Activated naive CD8-positive, alpha-beta T cell treated with anti-CD3 and anti-CD28 coated beads, Interleukin-2, amount 10 ng/mL, durations not matched to agents 7 days and 5 days (primary cell): ENCODE results near the gene XPO6. TPM values are rescaled to one million over a fixed set of nuclear protein-coding genes. Genes with fewer than 3 reads are reported as not detected.

Source experiments
- ATAC-seq: fragments of 150-1000 bp; cut with Tn5 transposase; one replicate; pipeline ENCODE4 v1.10.0; 2021; ENCODE audit warnings: low read depth, moderate library complexity
- POLR2A ChIA-PET: fragments of 350-600 bp; sonication (Branson Sonifier 250); formaldehyde crosslinking; loops from one replicate; lab custom pipeline; 2021; ENCODE audit warnings: antibody characterized with exemption; lab: Charles Lee
- DNase-seq: peaks from one replicate; pipeline ENCODE4 v3.0.0; 2021
- H3K27ac Mint-ChIP-seq: one replicate; pipeline ENCODE4 v1.8.0; 2022; ENCODE audit warnings: mild to moderate bottlenecking, mixed read lengths
- H3K27me3 Mint-ChIP-seq: one replicate; pipeline ENCODE4 v1.8.0; 2022; ENCODE audit warnings: mild to moderate bottlenecking, moderate library complexity, mixed read lengths
- H3K36me3 Mint-ChIP-seq: one replicate; pipeline ENCODE4 v1.8.0; 2021; ENCODE audit warnings: mild to moderate bottlenecking, mixed read lengths
- H3K4me1 Mint-ChIP-seq: one replicate; pipeline ENCODE4 v1.8.0; 2021; ENCODE audit warnings: mixed read lengths
- H3K4me3 Mint-ChIP-seq: one replicate; pipeline ENCODE4 v1.8.0; 2022; ENCODE audit warnings: mild to moderate bottlenecking, moderate library complexity, mixed read lengths
- H3K9me3 Mint-ChIP-seq: one replicate; pipeline ENCODE4 v1.8.0; 2021; ENCODE audit warnings: mixed read lengths
- total RNA-seq, 2 experiments: library from RNA; stranded (reverse); gene quantifications; one replicate each; pipeline ENCODE4 v1.2.3, GENCODE V29; 2021

XPO6 gene
- total RNA-seq, 2 experiments from 2014 or later, result 261 to 280 TPM

- no peak overlapping the region for H3K4me3 Mint-ChIP-seq
- H3K27ac Mint-ChIP-seq, result no peak overlapping the region
- POLR2A ChIA-PET, result no interaction called here
- peak; percentile 21 for DNase-seq
- H3K27me3 Mint-ChIP-seq, result no peaks in the 10 kb centered on the region
- no peaks in the 10 kb centered on the region for H3K4me1 Mint-ChIP-seq
- ATAC-seq, result no peak
- H3K36me3 Mint-ChIP-seq, result peaks cover 14% of the 10 kb centered on the region
- no peaks in the 10 kb centered on the region for H3K9me3 Mint-ChIP-seq
These were observed 114.5 kb downstream of the XPO6 start for GRCh38 chr16:28096983-28097899.

- H3K4me1 Mint-ChIP-seq, result peaks cover 2% of the 10 kb centered on the region
- no peak overlapping the region for H3K4me3 Mint-ChIP-seq
- DNase-seq (no peak), ATAC-seq (no peak)
- no peak overlapping the region for H3K27ac Mint-ChIP-seq
- H3K36me3 Mint-ChIP-seq, result peaks cover 10% of the 10 kb centered on the region
- POLR2A ChIA-PET, result no interaction called here
- no peaks in the 10 kb centered on the region for H3K27me3 Mint-ChIP-seq
- H3K9me3 Mint-ChIP-seq, result no peaks in the 10 kb centered on the region
These were observed 118.4 kb downstream of the XPO6 start for GRCh38 chr16:28093385-28093725.

GRCh38 chr16:28092721-28093384, 118.9 kb downstream of the XPO6 start:
- H3K36me3 Mint-ChIP-seq, result peaks cover 10% of the 10 kb centered on the region
- POLR2A ChIA-PET, result no interaction called here
- H3K4me3 Mint-ChIP-seq, result no peak overlapping the region
- no peak for DNase-seq
- ATAC-seq, result no peak
- H3K27me3 Mint-ChIP-seq, result no peaks in the 10 kb centered on the region
- H3K9me3 Mint-ChIP-seq, result no peaks in the 10 kb centered on the region
- H3K4me1 Mint-ChIP-seq, result peaks cover 2% of the 10 kb centered on the region
- H3K27ac Mint-ChIP-seq, result no peak overlapping the region

GRCh38 chr16:28091656-28092055, 120.1 kb downstream of the XPO6 start:
- H3K27me3 Mint-ChIP-seq, result no peaks in the 10 kb centered on the region
- H3K36me3 Mint-ChIP-seq, result peaks cover 5% of the 10 kb centered on the region
- no peak overlapping the region for H3K4me3 Mint-ChIP-seq
- no peaks in the 10 kb centered on the region for H3K9me3 Mint-ChIP-seq
- POLR2A ChIA-PET, result no interaction called here
- no peak overlapping the region for H3K27ac Mint-ChIP-seq
- DNase-seq (no peak), ATAC-seq (no peak)
- peaks cover 2% of the 10 kb centered on the region for H3K4me1 Mint-ChIP-seq

GRCh38 chr16:28090646-28091377, 121.0 kb downstream of the XPO6 start:
- POLR2A ChIA-PET, result no interaction called here

GRCh38 chr16:28089992-28090365, 121.8 kb downstream of the XPO6 start:
- DNase-seq, result no peak
- Mint-ChIP-seq H3K9me3 (no peaks in the 10 kb centered on the region), H3K4me3 (no peak overlapping the region), H3K4me1 (peaks cover 2% of the 10 kb centered on the region), H3K27ac (peak overlapping the region; percentile 37), H3K27me3 (no peaks in the 10 kb centered on the region), H3K36me3 (peaks cover 4% of the 10 kb centered on the region)
- ATAC-seq, result no peak
- POLR2A ChIA-PET, result no interaction called here

More at GRCh38 chr16:28090646-28091377, 121.0 kb downstream of the XPO6 start:
- no peak for DNase-seq
- H3K4me1 Mint-ChIP-seq, result peaks cover 2% of the 10 kb centered on the region
- no peak overlapping the region for H3K27ac Mint-ChIP-seq
- H3K9me3 Mint-ChIP-seq, result no peaks in the 10 kb centered on the region
- ATAC-seq, result no peak
- H3K27me3 Mint-ChIP-seq, result no peaks in the 10 kb centered on the region
- no peak overlapping the region for H3K4me3 Mint-ChIP-seq
- peaks cover 4% of the 10 kb centered on the region for H3K36me3 Mint-ChIP-seq

GRCh38 chr16:28089205-28089991, 122.4 kb downstream of the XPO6 start:
- H3K4me3 Mint-ChIP-seq, result no peak overlapping the region
- POLR2A ChIA-PET, result no interaction called here
- ATAC-seq, result no peak
- peak overlapping the region; percentile 76 for H3K27ac Mint-ChIP-seq
- no peaks in the 10 kb centered on the region for H3K27me3 Mint-ChIP-seq
- peaks cover 4% of the 10 kb centered on the region for H3K36me3 Mint-ChIP-seq
- no peaks in the 10 kb centered on the region for H3K9me3 Mint-ChIP-seq
- peaks cover 2% of the 10 kb centered on the region for H3K4me1 Mint-ChIP-seq
- no peak for DNase-seq

GRCh38 chr16:28087675-28088300, 124.0 kb downstream of the XPO6 start:
- H3K27ac Mint-ChIP-seq, result no peak overlapping the region
- H3K4me3 Mint-ChIP-seq, result no peak overlapping the region
- no peak for ATAC-seq
- POLR2A ChIA-PET, result no interaction called here
- no peak for DNase-seq
- peaks cover 4% of the 10 kb centered on the region for H3K36me3 Mint-ChIP-seq
- no peaks in the 10 kb centered on the region for H3K27me3 Mint-ChIP-seq
- H3K4me1 Mint-ChIP-seq, result peaks cover 2% of the 10 kb centered on the region
- H3K9me3 Mint-ChIP-seq, result no peaks in the 10 kb centered on the region

GRCh38 chr16:28087140-28087660, 124.6 kb downstream of the XPO6 start:
- ATAC-seq (peak; percentile 22), DNase-seq (no peak)
- POLR2A ChIA-PET, result no interaction called here
- H3K4me3 Mint-ChIP-seq, result no peak overlapping the region
- H3K27ac Mint-ChIP-seq, result no peak overlapping the region
- H3K36me3 Mint-ChIP-seq, result peaks cover 4% of the 10 kb centered on the region
- H3K9me3 Mint-ChIP-seq, result no peaks in the 10 kb centered on the region
- peaks cover 2% of the 10 kb centered on the region for H3K4me1 Mint-ChIP-seq
- no peaks in the 10 kb centered on the region for H3K27me3 Mint-ChIP-seq

- Mint-ChIP-seq H3K36me3 (peaks cover 2% of the 10 kb centered on the region), H3K4me1 (peaks cover 3% of the 10 kb centered on the region), H3K27ac (no peak overlapping the region), H3K27me3 (no peaks in the 10 kb centered on the region), H3K4me3 (no peak overlapping the region), H3K9me3 (no peaks in the 10 kb centered on the region)
- DNase-seq (no peak), ATAC-seq (no peak)
- POLR2A ChIA-PET, result no interaction called here
These were observed 125.3 kb downstream of the XPO6 start for GRCh38 chr16:28086186-28087139.

- no peak for ATAC-seq
- H3K27ac Mint-ChIP-seq, result no peak overlapping the region
- H3K9me3 Mint-ChIP-seq, result no peaks in the 10 kb centered on the region
- peaks cover 5% of the 10 kb centered on the region for H3K4me1 Mint-ChIP-seq
- peaks cover 2% of the 10 kb centered on the region for H3K36me3 Mint-ChIP-seq
- DNase-seq, result no peak
- H3K4me3 Mint-ChIP-seq, result no peak overlapping the region
- POLR2A ChIA-PET, result no interaction called here
- no peaks in the 10 kb centered on the region for H3K27me3 Mint-ChIP-seq
These were observed 126.2 kb downstream of the XPO6 start for GRCh38 chr16:28085389-28086171.
